HG02870 (cell line): ENCODE data around the gene NOCT.
"Not testable (repeated sequence)": the region's sequence is repeated elsewhere in the genome, so short reads cannot be mapped to it uniquely, and the experiment has no call there.

Source experiments
- ATAC-seq: cut with Tn5 transposase; IDR thresholded peaks from one replicate; pipeline ENCODE4 v1.9.1; 2021; ENCODE audit warnings: mild to moderate bottlenecking, moderate library complexity; ENCODE audit not compliant: unreplicated experiment

NOCT gene

GRCh38 chr4:139015269-139015947 lies at the start of gene NOCT:
TSS of gene NOCT (plus strand) at chr4:139015781. CDS start at chr4:139015982, 201 bp downstream.
- peak; percentile 94 for ATAC-seq

GRCh38 chr4:138967313-138967712 lies 48.3 kb upstream of the NOCT start:
- ATAC-seq = peak; percentile 93

GRCh38 chr4:138972956-138973801 lies 42.4 kb upstream of the NOCT start:
- no peak for ATAC-seq

- ATAC-seq = no peak
These were observed 40.4 kb upstream of the NOCT start for GRCh38 chr4:138975225-138975624.

- ATAC-seq = no peak
These were observed 39.1 kb upstream of the NOCT start for GRCh38 chr4:138976526-138976925.

GRCh38 chr4:138977524-138977923 lies 38.1 kb upstream of the NOCT start:
- ATAC-seq = peak; percentile 93

GRCh38 chr4:138978028-138978585 lies 37.5 kb upstream of the NOCT start:
- ATAC-seq = no peak

GRCh38 chr4:138978600-138978999 lies 37.0 kb upstream of the NOCT start:
- no peak for ATAC-seq

- no peak for ATAC-seq
These were observed 35.8 kb upstream of the NOCT start for GRCh38 chr4:138979742-138980141.

- no peak for ATAC-seq
These were observed 33.6 kb upstream of the NOCT start for GRCh38 chr4:138981930-138982390.

GRCh38 chr4:138982754-138983153 lies 32.8 kb upstream of the NOCT start:
- no peak for ATAC-seq

- ATAC-seq = no peak
These were observed 31.9 kb upstream of the NOCT start for GRCh38 chr4:138983690-138984089.

- no peak for ATAC-seq
These were observed 30.9 kb upstream of the NOCT start for GRCh38 chr4:138984647-138985046.

GRCh38 chr4:138992676-138993075 lies 22.9 kb upstream of the NOCT start:
- no peak for ATAC-seq

GRCh38 chr4:138996090-138996489 lies 19.5 kb upstream of the NOCT start:
- ATAC-seq = no peak

- ATAC-seq = no peak
These were observed 15.9 kb upstream of the NOCT start for GRCh38 chr4:138999666-139000065.

- ATAC-seq = not testable (repeated sequence)
These were observed 15.4 kb upstream of the NOCT start for GRCh38 chr4:139000134-139000533.

- not testable (repeated sequence) for ATAC-seq
These were observed 14.2 kb upstream of the NOCT start for GRCh38 chr4:139001430-139001829.

- not testable (repeated sequence) for ATAC-seq
These were observed 11.9 kb upstream of the NOCT start for GRCh38 chr4:139003668-139004067.

GRCh38 chr4:139005774-139006173 lies 9.8 kb upstream of the NOCT start:
- no peak for ATAC-seq

GRCh38 chr4:139007640-139008039 lies 7.9 kb upstream of the NOCT start:
- no peak for ATAC-seq

- ATAC-seq = not testable (repeated sequence)
These were observed 7.3 kb upstream of the NOCT start for GRCh38 chr4:139008278-139008677.
